GM15510 (cell line): ENCODE measurements around the gene SCN4A.

Source experiments
- POLR2A ChIP-seq: IDR thresholded peaks from 3 replicates; pipeline ENCODE4 v1.6.1; 2011; ENCODE audit warnings: borderline replicate concordance; ENCODE audit not compliant: insufficient read length; ENCODE audit errors: extremely low read depth

The SCN4A gene

DNA sequence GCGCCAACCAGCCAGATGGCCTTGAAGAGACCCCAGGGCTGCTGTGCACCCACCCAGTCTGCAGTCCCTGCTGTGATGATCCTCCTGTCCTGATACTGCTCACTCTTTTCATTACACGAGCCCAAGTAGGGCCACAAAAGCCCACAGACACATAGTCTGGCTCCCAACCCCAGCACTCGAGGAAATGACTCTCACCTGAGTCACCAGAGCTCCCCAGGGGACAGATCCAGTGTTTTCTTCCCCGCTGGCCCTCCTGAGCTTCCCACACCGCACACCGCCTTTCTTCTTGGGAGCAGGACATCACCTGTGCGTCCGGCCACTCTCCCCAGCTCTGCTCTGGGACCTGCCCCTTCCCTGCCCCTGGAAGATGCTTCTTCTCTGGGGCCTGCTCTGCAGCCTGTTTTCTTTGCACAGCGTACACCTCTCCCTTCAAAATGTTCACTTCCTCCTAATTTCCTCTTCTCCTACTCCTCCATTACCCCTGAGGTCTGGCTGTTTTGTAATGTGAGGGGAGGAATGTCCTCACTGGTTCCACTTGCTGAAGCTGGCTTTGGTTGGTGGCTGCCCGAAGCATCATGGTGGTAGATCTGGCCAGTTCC is 2.0 kb upstream of the SCN4A start:
- TF ChIP-seq POLR2A: no peak

DNA sequence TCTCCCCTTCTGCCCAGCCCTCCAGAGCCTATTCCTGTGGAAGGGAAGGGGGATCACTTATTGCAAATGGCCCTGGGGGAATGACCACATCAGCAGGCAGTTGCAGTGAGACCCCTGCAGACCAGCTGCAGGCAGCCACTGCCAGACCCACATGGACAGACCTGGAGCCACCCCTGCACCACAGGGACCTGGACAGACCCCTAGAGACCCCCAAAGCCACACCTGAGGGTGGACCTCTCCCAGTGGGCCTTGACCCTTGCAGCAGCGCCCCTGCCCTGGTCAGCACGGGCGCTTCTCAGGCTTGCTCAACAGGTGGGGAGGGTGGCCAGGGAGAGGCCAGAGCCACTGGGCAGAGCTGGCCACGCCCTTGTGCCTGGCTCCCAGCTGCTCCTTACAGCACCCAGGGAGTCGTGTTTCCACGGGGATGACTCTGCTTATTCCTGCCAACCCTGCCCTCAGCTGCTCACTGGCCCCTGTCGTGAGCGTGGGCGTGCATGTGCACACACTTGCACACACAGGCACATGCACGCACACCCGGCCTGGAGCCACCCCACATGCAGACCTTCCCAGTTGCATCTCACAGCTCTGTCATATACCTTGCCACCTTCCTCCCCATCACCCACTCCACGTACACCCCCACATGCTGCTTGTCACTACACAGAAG is 1.3 kb upstream of the SCN4A start:
- TF ChIP-seq POLR2A: no peak

DNA sequence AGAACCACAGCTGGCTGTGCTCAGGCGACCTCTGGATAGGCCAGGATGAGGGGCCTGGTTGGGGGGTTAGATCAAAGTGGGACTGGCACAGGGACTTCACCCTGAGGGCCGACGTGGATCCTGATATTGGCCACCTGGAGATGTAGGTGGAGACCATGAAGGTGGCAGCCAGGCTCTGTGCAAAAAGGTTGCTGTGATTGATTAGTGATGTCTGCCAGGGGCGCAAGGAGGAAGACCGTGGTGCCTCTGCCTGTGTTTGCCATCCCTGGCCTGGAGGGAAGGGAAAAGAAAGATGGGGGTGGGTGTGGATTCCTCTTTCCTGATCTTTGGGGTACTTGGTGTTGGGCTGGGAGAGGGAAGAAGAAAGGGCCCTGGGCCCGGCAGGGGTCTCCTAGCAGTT is 529 bp upstream of the SCN4A start:
- TF ChIP-seq POLR2A: no peak

DNA sequence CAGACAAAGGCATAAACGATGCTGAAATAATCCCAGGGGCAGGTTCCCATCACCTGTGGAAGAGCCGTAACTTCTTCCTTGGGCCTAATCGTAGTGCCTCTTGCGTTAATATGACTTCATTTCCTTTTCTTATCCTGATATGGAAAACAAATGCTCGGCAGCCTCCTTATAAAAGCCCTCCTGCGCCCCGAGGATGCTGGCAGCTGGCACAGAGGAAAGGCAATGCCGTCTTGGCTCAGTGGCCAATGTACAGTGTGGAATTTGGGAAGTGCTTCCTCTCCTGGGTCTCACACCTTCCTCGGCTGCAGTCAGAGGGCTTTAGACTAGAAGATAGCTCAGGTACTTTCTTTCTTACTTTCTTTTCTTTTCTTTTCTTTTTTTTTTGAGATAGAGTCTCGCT is 3.4 kb downstream of the SCN4A start:
- TF ChIP-seq POLR2A: no peak

DNA sequence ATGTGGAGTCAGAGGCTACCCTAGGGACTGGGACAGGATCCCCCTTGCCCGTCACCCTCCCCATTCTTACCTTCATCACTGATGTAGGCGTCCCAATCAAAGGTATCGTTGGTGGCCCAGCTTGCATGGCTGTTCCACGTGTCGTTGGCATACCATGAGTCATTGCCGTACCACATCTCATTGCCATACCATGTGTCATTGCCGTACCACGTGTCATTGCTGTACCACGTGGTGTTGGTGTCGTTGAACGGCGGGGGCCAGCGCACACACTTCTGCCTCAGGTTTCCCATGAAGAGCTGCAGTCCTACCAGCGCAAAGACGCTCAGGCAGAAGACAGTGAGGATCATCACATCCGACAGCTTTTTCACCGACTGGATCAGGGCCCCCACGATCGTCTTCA is 4.8 kb downstream of the SCN4A start:
- no peak for TF ChIP-seq POLR2A

DNA sequence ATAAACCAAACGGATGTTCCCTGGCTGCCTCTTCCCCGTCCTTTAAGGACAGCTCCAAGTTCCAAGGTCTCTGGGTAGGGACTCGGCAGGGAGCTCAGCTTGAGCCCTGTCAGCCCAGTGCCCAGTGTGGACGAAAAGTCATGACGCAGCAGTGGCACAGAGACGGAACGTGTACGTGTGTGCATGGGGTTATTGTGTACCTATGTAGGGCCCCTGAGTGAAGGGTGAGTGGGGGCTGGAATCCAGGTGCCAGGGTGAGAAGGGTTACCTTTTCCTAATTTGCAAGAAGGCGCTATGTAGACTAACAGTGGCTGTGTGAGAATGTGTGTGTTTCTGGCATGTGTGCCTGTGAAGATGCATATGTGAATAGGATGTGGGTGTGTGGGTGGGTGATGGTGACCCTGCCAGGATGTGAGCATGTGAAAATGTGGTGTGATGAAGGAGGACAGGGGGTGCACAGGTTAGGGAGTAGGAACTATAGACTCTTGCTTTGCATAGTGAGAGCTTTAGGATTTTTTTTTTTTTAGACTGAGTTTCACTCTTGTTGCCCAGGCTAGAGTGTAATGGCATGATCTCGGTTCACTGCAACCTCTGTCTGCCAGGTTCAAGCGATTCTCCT is 6.0 kb downstream of the SCN4A start:
- TF ChIP-seq POLR2A: no peak

DNA sequence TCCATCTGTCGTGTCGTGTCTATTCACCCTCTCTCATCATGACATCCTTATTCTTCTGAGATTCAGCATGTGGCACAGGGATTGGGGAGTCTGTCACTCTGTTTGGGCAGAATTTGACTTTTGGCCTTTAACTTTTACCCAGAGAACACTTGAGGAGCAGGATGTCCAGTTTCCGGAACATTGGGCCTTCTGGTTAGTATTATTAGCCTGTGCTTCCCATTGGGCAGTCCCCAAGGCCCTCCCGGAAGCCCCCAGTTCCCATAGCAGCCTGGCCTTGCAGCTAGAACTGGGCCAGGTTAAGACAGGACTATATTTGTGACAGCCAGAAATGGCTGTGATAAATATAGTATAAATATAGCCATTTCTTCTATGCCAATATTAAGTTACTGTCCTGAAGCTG is 9.6 kb downstream of the SCN4A start:
- no peak for TF ChIP-seq POLR2A

DNA sequence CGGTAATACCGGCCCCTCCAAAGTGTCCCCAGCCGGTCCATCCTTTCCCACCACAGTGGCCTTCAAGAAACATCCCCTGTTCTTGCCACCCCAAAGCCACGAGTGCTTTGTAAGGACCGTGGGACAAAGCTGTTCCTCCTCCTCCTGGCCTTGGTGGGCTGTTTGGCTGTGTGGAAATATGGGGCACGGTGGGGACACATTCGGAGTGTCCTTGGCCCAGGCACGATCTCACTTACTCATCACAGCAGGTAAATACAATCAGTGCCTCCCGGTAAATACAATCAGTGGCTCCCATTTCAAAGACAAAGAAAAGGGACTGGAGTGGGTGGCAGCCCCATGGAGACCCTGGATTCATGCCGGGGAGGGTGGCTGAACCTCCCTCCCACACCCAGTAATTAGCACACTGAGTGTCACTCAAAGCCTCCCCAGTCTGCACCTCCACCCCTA is 10.4 kb downstream of the SCN4A start:
- TF ChIP-seq POLR2A: no peak

DNA sequence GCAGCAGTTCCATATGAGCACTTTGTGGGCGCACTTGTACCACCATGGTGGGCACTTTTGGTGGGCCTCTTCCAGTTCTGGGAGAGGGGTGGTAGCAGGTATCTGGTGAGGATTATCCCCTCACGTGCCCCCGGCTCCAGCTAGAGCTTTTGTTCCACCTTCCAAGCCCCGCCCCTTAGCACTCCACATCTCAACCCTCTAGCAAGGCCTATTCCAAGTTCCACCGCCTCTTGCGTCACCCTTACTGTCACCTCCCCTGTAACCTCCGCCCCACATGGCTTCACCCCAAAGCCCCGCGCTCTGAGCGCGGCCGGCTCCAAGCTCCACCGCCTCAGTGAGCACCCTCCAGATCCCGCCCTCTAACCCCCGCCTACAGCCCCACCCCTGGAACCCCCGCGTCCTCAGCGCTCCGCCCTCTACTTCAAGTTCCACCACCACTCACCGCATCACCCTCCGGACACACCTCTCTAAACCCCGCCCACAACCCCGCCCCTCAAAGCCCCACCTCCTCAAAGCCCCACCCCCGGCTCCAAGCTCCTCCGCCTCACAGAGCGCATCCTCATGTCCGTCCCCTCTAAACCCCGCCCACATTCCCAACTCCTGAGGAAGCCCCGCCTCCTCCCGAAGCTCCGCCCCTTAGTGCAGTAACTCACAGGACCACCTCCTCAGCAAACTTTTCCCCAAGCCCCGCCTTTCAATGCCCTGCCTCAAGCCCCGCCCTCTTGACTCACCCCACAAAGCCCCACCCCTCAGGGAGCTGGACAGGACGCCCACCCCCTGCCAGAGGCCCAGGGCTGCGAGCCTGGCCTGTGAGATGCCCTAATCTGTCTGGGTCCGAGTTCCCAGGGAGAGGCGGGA is 11.1 kb downstream of the SCN4A start:
- TF ChIP-seq POLR2A: no peak

DNA sequence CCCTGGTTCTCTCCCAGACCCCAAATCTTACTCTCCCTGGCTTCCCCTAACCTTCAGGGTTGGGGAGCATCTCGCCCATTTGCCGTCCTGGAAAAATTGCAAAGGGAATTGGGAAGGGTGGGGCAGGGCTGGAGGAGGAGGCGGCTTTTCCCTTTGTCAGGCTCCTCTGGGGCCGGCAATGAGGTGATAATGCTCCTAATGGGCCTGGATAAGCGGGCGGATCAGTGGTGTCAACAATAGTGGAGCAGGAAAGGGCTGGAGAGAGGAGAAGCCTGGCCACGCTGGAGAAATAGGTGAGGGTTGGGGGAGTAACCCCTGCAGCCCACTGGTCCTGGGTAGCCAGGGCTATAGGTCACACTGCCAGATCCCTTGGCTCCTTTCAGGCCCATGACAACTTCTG is 12.3 kb downstream of the SCN4A start:
- no peak for TF ChIP-seq POLR2A

DNA sequence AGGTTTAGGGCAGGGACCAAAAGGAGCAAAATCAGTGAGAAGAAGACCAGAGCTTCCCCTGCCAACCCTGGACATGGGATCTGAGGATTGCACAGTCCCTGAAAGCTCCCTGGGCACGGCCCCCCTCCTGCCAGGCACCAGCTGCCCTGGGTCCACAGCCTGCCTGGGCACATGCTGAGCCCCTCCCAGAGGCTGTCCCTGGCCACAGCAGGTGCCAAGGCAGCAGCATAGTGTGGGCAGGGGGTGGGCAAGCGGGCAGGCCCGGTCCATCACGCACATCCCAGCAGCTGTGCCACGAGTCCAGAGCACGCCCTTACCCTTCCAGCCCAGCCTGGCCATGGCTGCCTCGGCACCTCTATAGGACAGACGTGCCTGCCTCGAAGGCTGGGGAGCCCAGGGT is 12.7 kb downstream of the SCN4A start:
- no peak for TF ChIP-seq POLR2A

DNA sequence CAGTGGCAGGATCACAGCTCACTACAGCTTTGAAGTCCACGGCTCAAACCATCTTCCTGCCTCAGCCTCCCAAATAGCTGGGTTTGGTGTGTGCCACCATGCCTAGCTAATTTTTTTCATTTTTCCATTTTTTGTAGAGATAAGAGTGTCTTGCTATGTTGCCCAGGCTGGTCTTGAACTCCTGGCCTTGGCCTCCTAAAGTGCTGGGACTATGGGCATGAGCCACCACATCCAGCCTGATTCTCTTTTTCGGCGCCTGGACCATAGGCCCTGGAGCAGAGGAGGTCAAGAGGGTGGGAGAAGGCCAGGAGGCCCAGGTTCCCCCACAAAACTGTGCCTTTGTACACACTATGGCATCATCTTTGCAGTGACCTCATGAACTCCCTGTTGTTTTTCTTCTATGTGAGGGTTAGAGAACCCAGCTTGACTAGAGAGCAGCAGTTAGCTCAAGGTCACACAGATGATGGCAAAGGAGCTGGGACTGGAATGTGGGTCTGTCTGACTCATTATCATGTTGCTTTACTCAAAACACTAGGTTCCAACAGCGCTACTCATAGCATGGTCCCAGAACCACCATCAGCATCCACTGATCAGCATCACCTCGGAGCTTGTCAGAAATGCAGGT is 16.3 kb downstream of the SCN4A start:
- TF ChIP-seq POLR2A: no peak

DNA sequence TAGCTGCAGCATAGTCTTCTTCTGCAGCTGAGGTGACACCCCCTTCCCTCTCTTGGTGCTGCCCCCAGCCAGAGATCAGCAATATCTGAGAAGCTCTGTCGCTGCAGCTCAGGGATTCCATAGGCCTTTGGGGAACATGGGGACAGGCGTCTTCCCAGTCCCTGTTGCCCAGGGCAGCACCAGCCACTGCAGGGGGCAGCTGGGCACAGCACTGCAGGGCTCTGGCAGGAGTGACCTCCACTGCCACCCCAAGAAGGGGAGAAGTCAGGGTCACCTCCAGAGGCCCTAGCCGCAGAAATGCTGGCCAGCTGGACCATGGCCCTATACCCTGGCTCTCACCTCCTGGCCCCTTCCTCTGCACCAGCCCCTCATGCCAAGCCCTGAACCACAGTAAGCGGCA is 16.9 kb downstream of the SCN4A start:
- no peak for TF ChIP-seq POLR2A

DNA sequence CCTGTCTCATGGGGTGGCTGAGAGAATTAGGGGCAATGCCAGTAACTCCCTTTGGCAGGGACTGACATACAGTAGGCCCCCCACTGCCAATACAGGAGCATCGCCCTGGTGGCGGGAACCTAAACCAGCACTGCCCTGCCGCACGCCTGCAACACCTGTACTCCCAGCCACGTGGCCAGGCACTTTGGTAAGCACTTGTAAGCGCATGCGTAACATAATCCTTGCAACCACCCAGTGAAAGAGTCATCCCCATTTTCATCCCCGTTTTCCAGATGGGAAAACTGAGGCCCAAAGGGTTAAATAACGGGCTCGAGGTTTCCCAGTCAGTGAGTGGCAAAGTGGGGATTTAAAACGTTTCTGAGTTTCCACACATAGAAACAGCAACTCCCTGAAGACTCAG is 17.5 kb downstream of the SCN4A start:
- no peak for TF ChIP-seq POLR2A

DNA sequence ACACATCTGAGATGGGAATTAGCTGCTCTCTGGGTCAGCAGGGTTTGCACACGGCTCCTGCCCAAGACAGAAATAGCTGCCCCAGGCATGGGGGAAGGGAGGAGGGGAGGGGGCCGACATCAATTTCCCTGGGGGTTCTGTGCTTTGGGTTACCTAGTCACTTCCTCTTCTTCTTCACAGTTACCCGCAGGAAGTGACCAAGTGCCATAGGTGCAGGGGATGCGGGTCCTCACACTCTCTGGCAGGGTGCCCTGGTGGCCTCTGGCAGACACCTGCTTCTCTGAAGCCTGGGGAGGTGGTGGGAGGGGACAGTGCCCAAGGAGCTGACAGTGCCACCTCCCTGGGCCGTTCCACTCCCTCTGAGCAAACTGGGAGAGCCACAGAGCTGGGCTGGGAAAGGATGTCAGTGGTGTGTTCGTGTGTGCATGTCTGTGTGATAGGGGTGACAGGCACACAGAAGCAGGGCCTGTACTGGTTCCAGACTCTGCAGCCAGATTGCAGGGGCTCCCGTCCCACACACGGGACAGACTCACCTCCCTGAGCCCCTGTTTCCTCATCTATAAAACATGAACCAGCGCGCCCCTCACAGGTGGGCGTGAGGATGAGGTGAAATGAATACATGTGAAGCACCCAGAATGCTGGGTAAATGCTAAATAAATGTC is 18.2 kb downstream of the SCN4A start:
- TF ChIP-seq POLR2A: no peak
